RPMI7951 (cell line): ENCODE data around the gene KYNU. TPM values are rescaled to one million over a fixed set of nuclear protein-coding genes. Genes with fewer than 3 reads are reported as not detected.
"Not testable (repeated sequence)": the region's sequence is repeated elsewhere in the genome, so short reads cannot be mapped to it uniquely, and the experiment has no call there.

ENCODE experiments used
- DNase-seq: peaks from one replicate; pipeline ENCODE4 v3.0.0-alpha.2; 2012; ENCODE audit warnings: low read depth
- total RNA-seq: library from RNA; depleted of rRNA; stranded (reverse); fragments of >200 nt; shearing (Covaris generic); gene quantifications from 2 replicates; pipeline ENCODE4 v1.2.3, GENCODE V29; 2014

KYNU gene
- total RNA-seq, 1 experiment from 2014 or later = 25.5 TPM

DNA sequence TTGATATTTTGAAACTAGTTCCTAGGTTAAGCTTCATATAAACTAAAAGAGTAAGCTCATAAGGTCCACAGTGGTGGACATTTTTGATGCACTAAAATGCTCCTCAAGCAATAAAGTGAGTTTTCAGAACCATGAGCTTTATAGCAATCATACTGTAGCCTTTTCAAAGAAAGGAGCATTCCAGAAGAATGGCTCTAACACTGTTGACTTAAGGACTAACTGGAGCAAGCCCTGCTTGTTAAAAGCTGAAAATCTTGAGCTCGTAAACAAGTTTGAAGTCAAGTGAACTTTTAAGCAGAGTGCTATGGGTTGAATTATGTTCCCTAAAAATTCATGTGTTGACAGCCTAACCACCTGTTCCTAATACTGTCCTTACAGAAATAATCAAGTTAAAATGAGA is 38.0 kb downstream of the KYNU start:
- DNase-seq = no peak

DNA sequence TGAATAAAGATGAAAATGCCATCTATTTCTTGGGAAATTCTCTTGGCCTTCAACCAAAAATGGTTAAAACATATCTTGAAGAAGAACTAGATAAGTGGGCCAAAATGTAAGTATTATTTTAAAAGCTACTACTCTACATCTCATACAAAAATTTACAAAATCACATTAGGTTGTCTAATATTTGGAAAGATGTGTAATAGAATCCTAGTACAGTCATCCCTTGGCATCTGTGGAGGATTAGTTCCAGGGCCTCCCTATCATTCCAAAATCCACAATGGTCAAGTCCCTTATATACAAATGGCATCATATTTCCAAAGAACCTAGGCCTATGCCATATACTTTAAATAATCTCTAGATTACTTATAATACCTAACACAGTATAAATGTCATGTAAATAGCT is 41.2 kb downstream of the KYNU start:
- DNase-seq = peak; percentile 48

DNA sequence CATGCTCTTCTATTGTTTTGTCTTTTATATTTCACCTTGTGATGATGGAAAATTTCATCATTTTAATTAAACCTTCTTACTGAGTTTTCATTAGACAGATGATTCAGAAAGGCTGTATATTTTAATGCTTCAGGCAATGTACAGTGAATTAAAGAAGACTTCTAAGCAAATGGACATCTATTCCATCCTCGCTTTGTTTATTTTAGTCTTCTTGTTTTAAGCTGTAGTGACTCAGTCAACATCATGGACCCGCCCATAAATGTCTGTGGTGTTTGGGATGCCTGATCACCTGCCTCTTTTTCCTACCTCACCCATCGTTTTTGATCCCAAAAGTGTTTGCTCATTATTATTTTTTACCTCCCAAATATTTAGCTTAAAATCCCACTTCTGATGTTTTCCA is 43.1 kb downstream of the KYNU start:
- DNase-seq = no peak

DNA sequence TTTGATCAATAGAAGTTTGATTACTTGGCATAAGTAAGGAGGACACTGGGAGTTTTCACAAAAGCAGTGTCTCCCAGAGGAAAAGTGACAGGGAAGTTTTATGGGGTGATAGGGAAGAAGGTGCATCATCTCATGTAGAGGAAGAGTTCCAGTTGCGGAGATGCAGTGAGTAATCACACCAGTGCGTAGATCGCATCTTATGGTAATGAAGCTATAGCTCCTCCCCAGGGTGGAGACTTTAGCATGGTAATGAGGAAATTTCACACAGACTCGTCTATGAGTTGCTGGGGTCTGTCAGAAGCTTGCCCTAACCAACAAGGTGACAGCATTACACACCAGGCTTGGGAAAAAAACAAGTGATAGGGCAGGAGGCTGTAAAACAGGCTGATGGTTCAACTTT is 49.0 kb downstream of the KYNU start:
- no peak for DNase-seq

DNA sequence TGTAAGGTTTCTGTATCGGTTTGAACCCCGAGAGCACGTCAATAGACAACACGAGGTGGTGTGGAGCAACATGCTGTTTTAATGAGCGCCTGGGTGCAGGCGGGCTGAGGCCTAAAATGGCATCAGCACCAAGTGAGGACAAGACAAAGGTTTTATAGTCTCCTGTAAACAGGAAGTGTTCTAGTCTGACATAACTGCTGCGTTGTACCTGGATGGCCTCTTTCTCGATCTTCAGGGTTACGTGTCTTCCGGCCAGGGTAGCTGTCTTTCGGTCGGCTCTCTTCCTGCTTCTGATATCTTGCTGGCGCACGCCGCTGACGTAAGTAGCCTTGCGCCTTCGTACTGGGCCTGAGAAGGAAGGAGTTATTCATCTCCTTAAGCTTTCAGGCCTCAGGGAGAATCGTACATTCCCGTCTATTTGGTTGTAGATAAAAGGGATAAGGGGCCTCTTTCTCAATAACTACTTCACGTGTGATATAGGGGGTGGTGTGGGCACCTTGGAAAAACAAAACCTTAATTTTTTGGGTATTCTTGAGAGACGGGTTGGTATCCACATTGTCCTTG is 53.5 kb downstream of the KYNU start:
- no peak for DNase-seq

DNA sequence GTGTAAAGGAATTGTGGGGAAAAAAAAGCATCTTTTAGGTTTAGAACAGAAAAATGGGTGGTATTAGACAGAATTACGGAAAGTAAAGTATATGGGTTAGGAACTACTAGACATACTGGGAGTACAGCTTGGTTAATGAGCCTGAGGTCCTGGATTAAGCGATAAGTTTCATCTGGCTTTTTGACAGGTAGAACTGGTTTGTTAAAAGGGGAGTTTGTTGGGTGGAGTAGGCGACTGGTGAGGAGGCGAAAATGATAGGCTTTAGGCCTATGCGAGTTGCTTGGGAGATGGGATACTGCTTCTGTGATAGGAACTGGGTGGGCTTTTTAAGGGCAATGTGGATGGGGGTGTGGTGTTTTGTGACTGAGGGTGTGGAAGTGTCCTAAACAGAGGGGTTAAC is 56.5 kb downstream of the KYNU start:
- DNase-seq = no peak

DNA sequence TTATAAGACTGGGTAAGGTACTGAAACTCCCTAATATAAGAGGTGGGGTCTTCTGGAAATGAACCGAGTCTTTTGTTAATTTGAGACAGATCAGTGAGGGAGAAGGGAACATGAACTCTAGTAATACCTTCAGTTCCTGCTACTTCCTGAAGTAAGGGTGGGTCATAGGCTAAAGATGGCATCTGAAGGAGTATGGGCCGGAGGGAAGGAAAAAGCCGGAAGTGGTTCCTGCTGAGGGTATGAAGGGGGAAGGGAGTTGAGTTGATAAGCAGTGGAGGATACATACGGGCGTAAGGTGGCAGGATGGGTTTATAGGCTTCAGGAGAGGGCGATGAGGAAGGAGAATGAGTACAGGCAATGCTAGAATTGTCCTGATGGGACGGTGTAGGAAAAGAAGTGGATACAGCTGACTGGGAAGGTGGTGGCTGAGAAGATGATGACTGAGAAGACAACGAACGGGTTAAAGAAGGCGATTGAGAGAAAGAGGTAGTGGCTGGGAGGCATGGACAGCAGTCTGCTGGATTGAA is 58.2 kb downstream of the KYNU start:
- DNase-seq = no peak

DNA sequence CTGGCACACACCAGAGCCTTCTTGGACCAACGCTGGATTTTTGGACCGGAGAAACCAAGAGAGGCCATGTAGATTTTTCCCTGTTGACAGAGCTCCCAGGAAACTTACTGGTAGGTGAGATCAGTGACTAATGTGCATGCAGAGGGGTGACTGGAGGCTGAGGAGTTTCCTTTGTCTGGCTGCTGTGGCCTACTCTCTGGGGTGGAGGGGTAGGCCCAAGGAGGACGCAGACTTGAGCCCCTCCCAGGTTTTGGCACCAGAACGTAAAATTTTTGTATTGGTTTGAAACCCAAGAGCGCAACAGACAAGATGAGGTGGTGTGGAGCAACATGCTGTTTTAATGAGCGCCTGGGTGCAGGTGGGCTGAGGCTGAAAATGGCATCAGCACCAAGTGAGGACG is 59.2 kb downstream of the KYNU start:
- DNase-seq = no peak

DNA sequence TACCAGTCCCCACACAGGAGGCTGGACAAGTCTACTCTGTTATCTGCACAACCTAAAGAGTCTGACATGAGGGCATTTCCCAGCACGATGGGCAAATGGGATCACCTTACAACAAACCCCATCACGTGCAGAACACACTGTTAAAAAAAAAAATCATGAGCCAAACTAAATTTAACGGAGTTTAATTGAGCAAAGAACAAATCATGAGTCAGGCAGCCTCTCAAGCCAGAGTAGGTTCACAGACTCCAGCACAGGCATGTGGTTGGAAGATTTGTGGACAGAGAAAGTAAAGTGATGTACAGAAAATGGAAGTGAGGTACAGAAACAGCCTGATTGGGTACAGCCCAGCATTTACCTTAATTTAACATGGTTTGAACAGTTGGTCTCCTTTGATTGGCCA is 59.9 kb downstream of the KYNU start:
- DNase-seq = peak; percentile 54

DNA sequence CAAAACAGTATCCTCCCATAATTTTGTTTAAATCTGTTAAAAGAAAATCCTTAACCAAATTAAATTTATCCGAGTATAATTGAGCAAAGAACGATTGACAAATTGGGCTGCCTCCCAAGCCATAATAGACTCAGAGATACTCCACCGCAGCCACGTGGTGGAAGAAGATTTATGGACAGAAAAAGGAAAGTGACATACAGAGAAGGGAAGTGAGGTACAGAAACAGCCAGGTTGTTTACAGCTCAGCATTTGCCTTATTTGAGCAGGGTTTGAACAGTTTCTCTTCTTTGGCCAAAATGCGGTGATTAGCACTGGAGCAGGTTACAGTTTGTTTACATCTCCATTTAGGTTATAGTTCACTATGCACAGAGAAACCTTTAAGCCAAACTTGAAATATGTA is 60.8 kb downstream of the KYNU start:
- peak; percentile 24 for DNase-seq

DNA sequence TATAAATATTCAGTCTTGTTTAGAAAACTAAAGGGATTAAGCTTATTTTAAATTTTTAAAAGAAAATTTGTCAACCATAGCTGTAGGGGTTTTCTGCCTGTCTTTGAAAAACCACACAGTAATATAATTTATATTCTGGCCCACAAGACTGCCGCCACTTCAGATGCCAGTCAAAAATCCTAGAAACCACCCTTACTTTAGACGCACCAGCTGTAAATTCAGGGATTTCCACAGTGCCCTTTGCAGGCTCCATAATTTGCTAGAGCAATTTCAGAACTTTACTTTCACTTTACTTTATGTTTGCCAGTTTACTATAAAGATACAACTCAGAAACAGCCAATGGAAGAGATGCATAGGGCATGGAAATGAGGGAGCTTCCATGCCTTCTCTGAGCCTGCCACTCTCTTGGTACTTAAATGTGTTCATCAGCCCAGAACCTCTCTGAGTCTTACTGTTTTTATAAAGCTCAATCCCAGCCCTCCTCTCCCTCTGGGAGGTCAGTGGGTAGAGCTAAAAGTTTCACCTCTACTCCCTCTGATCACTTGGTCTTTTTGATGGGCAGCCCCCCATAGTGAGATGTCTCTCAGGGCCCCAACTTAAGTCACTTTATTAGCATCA is 63.3 kb downstream of the KYNU start:
- peak; percentile 19 for DNase-seq

DNA sequence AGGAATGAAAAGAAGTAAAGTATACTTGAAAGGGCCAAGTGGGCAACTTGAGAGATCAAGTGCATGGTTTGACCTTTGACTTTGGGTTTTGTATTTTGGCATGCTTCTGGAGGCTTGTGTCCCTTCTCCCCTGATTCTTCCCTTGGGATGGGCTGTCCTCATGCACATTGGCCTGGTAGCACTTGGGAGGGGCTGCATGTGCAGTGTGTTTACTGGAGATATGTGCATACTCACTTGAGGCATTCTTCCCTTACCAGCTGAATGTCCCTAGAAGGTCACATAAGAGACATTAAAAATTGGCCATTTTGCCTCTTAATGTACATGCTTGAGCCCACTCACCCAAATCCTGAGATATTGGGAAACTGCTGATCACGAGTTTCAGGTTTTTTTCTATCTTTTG is 65.2 kb downstream of the KYNU start:
- DNase-seq = no peak

DNA sequence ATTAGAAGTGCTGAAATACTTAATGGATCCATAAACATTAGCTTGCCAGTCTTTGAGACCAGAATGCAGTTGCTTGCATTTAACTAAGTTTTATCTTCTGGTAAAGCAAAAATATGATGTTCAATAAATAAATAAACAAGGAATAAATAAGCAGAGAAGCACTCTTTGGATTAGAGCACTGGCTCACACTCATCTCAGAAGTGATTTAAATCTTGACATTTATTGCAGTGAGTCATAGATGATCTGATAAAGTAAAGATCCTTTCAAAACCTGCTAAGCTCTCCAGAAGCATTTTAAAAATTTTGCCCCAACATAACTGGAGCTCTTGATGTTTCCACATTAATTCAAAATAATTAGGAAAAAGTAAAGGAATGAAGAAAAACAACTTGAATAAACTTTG is 66.8 kb downstream of the KYNU start:
- DNase-seq = peak; percentile 66

DNA sequence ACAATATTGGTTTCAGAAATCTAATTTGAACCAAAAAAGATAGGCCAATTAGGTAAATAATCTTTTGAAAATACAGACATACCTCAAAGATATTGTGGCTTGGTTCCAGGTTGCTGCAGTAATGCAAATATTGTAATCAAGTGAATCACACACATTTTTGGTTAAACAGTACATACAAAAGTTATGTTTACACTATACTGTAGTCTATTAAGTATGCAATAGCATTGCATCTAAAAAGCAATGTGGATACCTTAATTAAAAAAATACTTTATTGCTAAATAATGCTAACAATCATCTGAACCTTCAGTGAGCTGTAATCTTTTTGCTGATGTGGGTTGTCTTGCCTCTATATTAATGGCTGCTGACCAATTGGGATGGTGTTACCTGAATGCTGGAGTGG is 67.3 kb downstream of the KYNU start:
- DNase-seq = no peak

DNA sequence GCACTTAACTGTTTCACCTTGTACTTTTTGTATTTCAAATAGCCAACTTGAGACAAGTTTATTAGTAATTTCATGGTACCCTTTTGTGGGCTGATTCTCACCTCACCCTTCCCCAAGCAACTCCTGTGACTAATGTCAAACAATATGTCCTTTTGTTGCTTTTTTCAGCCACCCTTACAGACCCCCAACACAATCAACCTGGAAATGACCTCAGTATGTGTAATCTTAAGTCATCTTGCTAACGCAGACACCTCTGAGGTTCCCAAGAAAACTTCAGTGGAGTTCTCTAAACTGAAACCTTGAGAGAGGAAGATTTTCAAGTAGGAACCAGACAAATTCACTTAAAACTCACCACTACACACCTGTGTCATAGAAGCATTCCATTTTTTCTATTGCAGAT is 69.5 kb downstream of the KYNU start:
- peak; percentile 42 for DNase-seq

DNA sequence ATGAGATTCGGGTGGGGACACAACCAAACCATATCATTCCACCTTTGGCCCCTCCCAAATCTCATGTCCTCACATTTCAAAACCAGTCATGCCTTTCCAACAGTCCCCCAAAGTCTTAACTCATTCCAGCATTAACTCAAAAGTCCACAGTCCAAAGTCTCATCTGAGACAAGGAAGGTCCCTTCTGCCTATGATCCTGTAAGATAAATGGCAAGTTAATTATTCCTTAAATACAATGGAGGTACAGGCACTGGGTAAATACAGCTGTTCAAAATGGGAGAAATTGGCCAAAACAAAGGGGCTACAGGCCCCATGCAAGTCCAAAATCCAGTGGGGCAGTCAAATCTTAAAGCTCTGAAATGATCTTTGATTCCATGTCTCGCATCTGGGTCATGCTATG is 71.3 kb downstream of the KYNU start:
- DNase-seq = not testable (repeated sequence)

DNA sequence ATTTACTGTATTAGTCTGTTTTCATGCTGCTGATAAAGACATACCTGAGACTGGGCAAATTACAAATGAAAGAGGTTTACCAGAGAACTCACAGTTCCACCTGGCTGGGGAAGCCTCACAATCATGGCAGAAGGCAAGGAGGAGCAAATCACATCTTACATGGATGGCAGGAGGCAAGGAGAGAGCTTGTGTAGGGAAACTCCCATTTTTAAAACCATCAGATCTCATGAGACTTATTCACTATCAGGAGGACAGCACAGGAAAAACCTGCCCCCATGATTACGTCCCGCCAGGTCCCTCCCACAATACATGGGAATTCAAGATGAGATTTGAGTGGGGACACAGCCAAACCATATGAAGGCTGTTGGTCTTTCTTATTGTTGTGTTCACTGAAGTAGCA is 72.9 kb downstream of the KYNU start:
- not testable (repeated sequence) for DNase-seq

DNA sequence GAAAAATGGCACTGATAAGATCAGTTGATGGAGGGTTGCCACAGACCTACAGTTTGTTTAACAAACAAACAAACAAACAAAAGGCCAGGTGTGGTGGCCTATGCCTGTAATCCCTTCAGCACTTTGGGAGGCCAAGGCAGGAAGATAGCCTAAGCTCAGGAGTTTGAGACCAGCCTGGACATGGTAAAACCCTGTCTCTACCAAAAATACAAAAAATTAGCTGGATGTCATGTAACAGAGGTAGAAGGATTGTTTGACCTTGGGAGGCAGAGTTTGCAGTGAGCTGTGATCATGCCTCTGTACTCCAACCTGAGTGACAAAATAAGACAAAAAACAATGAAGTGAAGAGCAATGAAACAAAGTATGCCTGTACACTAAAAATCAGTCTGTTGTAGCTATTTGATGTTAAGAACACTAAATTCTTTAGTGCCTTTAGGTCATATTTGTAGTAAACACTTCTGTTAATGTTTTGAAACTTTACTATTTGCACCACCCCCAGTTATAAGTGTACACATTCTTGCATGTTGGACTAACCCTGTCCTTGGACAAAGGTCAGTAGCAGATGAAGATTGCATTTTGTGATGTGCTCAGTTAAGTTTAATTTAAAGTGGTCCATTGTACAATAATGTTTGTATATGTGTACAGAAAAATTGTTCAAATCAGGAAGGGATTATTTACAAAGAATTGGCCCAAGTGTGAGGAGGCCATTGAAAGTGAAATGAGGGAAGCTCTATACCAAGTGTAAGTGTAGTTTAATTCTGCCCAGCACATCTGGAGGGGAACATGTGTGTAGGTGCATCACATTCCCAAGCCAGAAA is 73.9 kb downstream of the KYNU start:
- no peak for DNase-seq

DNA sequence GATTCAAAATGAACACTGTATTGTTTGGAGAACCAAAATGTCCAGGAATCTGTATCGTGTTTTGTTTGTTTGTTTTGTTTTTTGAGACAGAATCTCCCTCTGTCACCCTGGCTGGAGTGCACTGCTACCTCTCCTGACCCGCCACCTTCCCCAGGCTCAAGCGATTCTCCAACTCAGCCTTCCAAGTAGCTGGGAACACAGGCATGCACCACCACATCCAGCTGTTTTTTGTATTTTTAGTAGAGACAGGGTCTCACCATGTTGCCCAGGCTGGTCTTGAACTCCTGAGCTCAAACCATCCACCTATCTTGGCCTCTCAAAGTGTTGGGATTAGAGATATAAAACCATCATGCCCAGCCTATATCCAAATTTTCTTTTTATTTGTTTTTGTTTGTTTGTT is 74.6 kb downstream of the KYNU start:
- no peak for DNase-seq

DNA sequence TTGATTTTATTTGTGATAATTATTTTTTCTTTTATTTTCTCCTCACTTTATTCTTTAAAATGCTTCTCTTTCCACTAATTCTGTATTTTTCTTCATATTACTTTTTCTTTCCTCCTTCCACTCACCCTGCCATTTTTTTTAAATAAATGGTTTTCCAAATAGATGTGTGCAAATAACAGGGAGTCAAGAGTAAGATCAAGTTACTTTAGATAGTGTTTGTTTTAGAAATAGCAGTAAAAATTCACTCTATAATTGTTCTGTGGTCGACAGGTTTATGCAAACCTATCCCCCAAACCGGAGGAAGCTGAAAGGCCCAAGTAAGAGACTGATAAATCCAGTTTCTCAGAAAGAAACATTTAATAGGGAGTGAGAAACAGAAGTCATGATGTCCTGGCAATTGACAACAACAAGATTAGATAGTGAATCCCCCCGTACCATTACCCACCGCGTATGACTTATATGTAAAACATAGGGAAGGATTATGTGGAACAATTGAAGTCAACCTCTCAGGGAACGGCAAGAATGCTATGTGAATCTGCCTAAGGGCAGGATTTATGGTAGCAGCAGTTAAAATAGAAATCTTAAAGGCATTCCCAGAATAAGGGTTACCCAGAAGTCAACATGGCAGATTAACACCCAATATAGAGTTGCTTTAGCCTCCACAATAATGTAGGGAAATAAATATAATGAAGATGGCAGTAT is 75.5 kb downstream of the KYNU start:
- no peak for DNase-seq

DNA sequence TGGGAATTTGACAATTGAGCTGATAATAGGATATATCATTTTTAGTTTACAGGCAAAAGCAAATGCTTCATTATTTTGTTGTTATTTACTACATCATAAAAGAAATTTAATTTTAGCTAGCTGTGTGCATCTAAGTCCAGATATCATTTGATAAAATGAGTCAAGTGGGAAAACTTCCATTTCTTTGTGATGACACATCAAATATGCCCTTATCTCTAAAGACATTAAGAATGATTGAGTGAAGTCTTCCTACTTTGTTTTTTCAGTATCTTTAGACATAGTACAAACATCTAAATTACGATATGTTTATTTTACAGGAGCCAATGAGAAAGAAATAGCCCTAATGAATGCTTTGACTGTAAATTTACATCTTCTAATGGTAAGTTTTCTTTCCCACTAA is 77.0 kb downstream of the KYNU start:
- DNase-seq = no peak

DNA sequence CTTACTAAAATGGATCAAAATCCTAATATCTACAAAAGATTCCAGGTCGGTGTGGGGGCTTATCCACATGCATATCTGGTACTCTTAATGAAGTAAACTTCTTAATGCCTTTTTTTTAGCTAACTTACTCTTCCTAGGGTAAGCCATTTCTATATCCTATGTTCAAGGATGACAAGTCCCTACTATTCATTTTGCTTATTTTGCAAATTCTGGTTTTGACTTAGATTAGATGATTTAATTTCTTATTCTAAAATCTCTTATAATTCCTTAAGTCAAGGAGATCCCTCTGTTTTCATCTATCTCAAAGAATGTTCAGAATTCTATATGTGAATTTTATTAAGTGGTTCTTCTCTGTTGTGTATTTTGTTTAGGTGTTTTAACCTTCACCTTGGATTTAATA is 79.7 kb downstream of the KYNU start:
- DNase-seq = no peak
